H9 (cell line): ENCODE measurements around the gene RSF1. TPM values are rescaled to one million over a fixed set of nuclear protein-coding genes. Genes with fewer than 3 reads are reported as not detected.

Experiments
- DNase-seq: peaks from one replicate; pipeline ENCODE4 v3.0.0-alpha.2; 2017
- H2AFZ ChIP-seq: one replicate; pipeline ENCODE4 v1.6.1; 2013; ENCODE audit warnings: mild to moderate bottlenecking, low read length, control low read depth, moderate library complexity
- H2AK5ac ChIP-seq: 2 replicates; pipeline ENCODE4 v1.6.1; 2013; ENCODE audit warnings: low read length, control low read depth, mixed read lengths; ENCODE audit not compliant: insufficient read length
- H2BK120ac ChIP-seq: one replicate; pipeline ENCODE4 v1.6.1; 2013; ENCODE audit warnings: low read depth, mild to moderate bottlenecking, low read length, control low read depth, inconsistent platforms; ENCODE audit not compliant: poor library complexity, severe bottlenecking
- H2BK12ac ChIP-seq: 2 replicates; pipeline ENCODE4 v1.6.1; 2013; ENCODE audit warnings: low read length, control low read depth, mixed read lengths, low read depth; ENCODE audit not compliant: insufficient read length
- H2BK15ac ChIP-seq: 2 replicates; pipeline ENCODE4 v1.6.1; 2013; ENCODE audit warnings: low read depth, low read length, control low read depth
- H2BK20ac ChIP-seq: one replicate; pipeline ENCODE4 v1.6.1; 2013; ENCODE audit warnings: low read depth, mild to moderate bottlenecking, low read length, control low read depth, inconsistent platforms; ENCODE audit not compliant: poor library complexity, severe bottlenecking
- H2BK5ac ChIP-seq: 2 replicates; pipeline ENCODE4 v1.6.1; 2013; ENCODE audit warnings: low read length, control low read depth, mixed read lengths; ENCODE audit not compliant: insufficient read length
- H3K14ac ChIP-seq: 2 replicates; pipeline ENCODE4 v1.6.1; 2013; ENCODE audit warnings: low read length, control low read depth; ENCODE audit not compliant: insufficient read depth
- H3K18ac ChIP-seq: 2 replicates; pipeline ENCODE4 v1.6.1; 2013; ENCODE audit warnings: low read depth, mild to moderate bottlenecking, mixed read lengths, low read length, control low read depth; ENCODE audit not compliant: insufficient read length
- H3K23ac ChIP-seq: 2 replicates; pipeline ENCODE4 v1.6.1; 2013; ENCODE audit warnings: low read length, control low read depth, mixed read lengths, low read depth; ENCODE audit not compliant: insufficient read length
- H3K23me2 ChIP-seq: 2 replicates; pipeline ENCODE4 v1.6.1; 2013; ENCODE audit warnings: low read depth, mild to moderate bottlenecking, mixed read lengths, low read length, control low read depth; ENCODE audit not compliant: insufficient read length, poor library complexity, severe bottlenecking
- H3K27ac ChIP-seq: 2 replicates; pipeline ENCODE4 v1.5.1; 2013; ENCODE audit warnings: low read length, control low read depth, mixed read lengths, low read depth; ENCODE audit not compliant: insufficient read length
- H3K27me3 ChIP-seq: 2 replicates; pipeline ENCODE4 v1.6.1; 2013; ENCODE audit warnings: low read length, control low read depth, inconsistent platforms; ENCODE audit not compliant: insufficient read depth
- H3K4ac ChIP-seq: 2 replicates; pipeline ENCODE4 v1.6.1; 2013; ENCODE audit warnings: low read depth, mild to moderate bottlenecking, control low read depth, inconsistent platforms, low read length, moderate library complexity
- H3K4me1 ChIP-seq: 2 replicates; pipeline ENCODE4 v1.6.1; 2013; ENCODE audit warnings: low read length, control low read depth, inconsistent platforms; ENCODE audit not compliant: insufficient read depth
- H3K4me2 ChIP-seq: 2 replicates; pipeline ENCODE4 v1.6.1; 2013; ENCODE audit warnings: low read length, control low read depth, mixed read lengths; ENCODE audit not compliant: insufficient read length, insufficient read depth
- H3K56ac ChIP-seq: 2 replicates; pipeline ENCODE4 v1.6.1; 2013; ENCODE audit warnings: low read depth, mild to moderate bottlenecking, mixed read lengths, low read length, control low read depth; ENCODE audit not compliant: insufficient read length
- H3K79me1 ChIP-seq: 2 replicates; pipeline ENCODE4 v1.6.1; 2013; ENCODE audit warnings: low read depth, mild to moderate bottlenecking, moderate library complexity, low read length, control low read depth, inconsistent platforms; ENCODE audit not compliant: insufficient read depth, poor library complexity, severe bottlenecking
- H3K79me2 ChIP-seq: 2 replicates; pipeline ENCODE4 v1.6.1; 2013; ENCODE audit warnings: low read length, control low read depth, inconsistent platforms; ENCODE audit not compliant: insufficient read depth
- H3K9ac ChIP-seq: 2 replicates; pipeline ENCODE4 v1.6.1; 2013; ENCODE audit warnings: low read length, control low read depth, mixed read lengths; ENCODE audit not compliant: insufficient read length; ENCODE audit errors: extremely low read depth
- H3K9me3 ChIP-seq: one replicate; pipeline ENCODE4 v1.6.1; 2013; ENCODE audit warnings: low read depth, low read length, inconsistent platforms; ENCODE audit not compliant: control insufficient read depth
- H3T11ph ChIP-seq: one replicate; pipeline ENCODE4 v1.6.1; 2013; ENCODE audit warnings: mild to moderate bottlenecking, low read length, control low read depth, inconsistent platforms
- H4K20me1 ChIP-seq: one replicate; pipeline ENCODE4 v1.6.1; 2013; ENCODE audit not compliant: control insufficient read depth, insufficient read length, insufficient read depth
- H4K5ac ChIP-seq: 2 replicates; pipeline ENCODE4 v1.6.1; 2013; ENCODE audit warnings: low read depth, mild to moderate bottlenecking, mixed read lengths, low read length, control low read depth; ENCODE audit not compliant: insufficient read length
- H4K8ac ChIP-seq: replicated peaks from 2 replicates; pipeline ENCODE4 v1.6.1; 2013; ENCODE audit warnings: low read length, control low read depth, mixed read lengths, low read depth; ENCODE audit not compliant: insufficient read length
- H4K91ac ChIP-seq: 2 replicates; pipeline ENCODE4 v1.6.1; 2013; ENCODE audit warnings: low read depth, mild to moderate bottlenecking, moderate library complexity, mixed read lengths, low read length, control low read depth; ENCODE audit not compliant: insufficient read length
- H3K27ac Mint-ChIP-seq, 3 experiments: 2 replicates in 2 of 3; 3 replicates in 1 of 3; pipeline ENCODE4 v1.8.0; 2020 to 2021; ENCODE audit warnings: mixed read lengths in 3 of 3, mild to moderate bottlenecking in 1 of 3, moderate library complexity in 1 of 3
- H3K27me3 Mint-ChIP-seq: 2 replicates; pipeline ENCODE4 v1.8.0; 2021; ENCODE audit warnings: low read depth, mild to moderate bottlenecking, moderate library complexity, mixed read lengths
- H3K36me3 Mint-ChIP-seq, 3 experiments: 2 replicates in 2 of 3; 3 replicates in 1 of 3; pipeline ENCODE4 v1.8.0; 2020 to 2021; ENCODE audit warnings: low read depth in 3 of 3, mixed read lengths in 3 of 3; ENCODE audit not compliant: insufficient read depth in 1 of 3
- H3K4me1 Mint-ChIP-seq, 2 experiments: 2 replicates each; pipeline ENCODE4 v1.8.0; 2020; ENCODE audit warnings: mixed read lengths in 2 of 2
- H3K4me3 Mint-ChIP-seq, 2 experiments: 2 replicates in 1 of 2; 3 replicates in 1 of 2; pipeline ENCODE4 v1.8.0; 2020 to 2021; ENCODE audit warnings: mild to moderate bottlenecking in 2 of 2, mixed read lengths in 2 of 2, moderate library complexity in 1 of 2
- H3K9me3 Mint-ChIP-seq, 2 experiments: 2 replicates in 1 of 2; 3 replicates in 1 of 2; pipeline ENCODE4 v1.8.0; 2020; ENCODE audit warnings: mild to moderate bottlenecking in 2 of 2, mixed read lengths in 2 of 2, moderate library complexity in 1 of 2
- WGBS: extraction: QIAGEN DNeasy Blood & Tissue Kit; methylation state at CpG from one replicate; pipeline ENCODE4 v1.1.7; 2013; ENCODE audit warnings: missing lambda C conversion rate, low lambda C conversion rate, mixed read lengths; ENCODE audit not compliant: insufficient read length; ENCODE audit errors: extremely low coverage; 5-methylcytosine and 5-hydroxymethylcytosine counted together
- total RNA-seq: library from RNA; stranded (reverse); gene quantifications from 2 replicates; pipeline ENCODE4 v1.2.1, GENCODE V29; 2021
- TF ChIP-seq, protein P1 (sequence below): fragments of 200-600 bp; sonication (generic); conservative IDR thresholded peaks from 3 replicates; pipeline ENCODE4 v1.8.0; 2021; ENCODE audit warnings: antibody characterized with exemption, mild to moderate bottlenecking

RSF1 gene
- total RNA-seq, 1 experiment from 2014 or later, result 82.6 TPM

DNA sequence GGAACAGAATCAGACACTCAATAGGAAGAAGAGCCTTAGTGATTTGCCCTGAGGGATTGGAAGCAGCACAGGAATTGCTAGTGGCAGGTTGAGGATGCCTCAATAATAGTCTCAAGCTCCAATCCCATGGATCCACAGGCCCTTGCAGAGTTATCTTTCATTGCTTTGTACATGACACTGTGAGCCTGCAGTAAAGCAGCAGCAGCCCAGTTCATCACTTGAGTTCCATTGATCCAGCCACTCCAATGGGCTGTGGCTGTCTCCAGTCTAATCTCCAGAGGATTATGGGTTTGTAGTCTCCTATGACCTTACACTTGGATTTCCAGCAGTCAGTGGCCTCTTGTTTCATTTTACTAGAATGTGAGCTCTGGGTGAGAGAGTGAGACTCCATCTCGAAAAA, 45.8 kb upstream of the RSF1 start:
- H3K79me1 ChIP-seq, result no peaks in the 10 kb centered on the region
- no peak overlapping the region for H3K4me2 ChIP-seq
- no peak overlapping the region for H2AFZ ChIP-seq
- H3K9ac ChIP-seq, result no peak overlapping the region
- Mint-ChIP-seq H3K9me3 (no peaks in the 10 kb centered on the region), H3K4me3 (no peak overlapping the region), H3K27me3 (no peaks in the 10 kb centered on the region), H3K27ac (no peak overlapping the region), H3K36me3 (peaks cover 5 to 11% (median 7%) of the 10 kb centered on the region in 3 experiments; a peak in 5 of 7 replicates), H3K4me1 (no peaks in the 10 kb centered on the region; a peak in 1 of 4 replicates)
- H4K5ac ChIP-seq, result no peak overlapping the region
- H3K27me3 ChIP-seq, result no peaks in the 10 kb centered on the region
- H3K9me3 ChIP-seq, result no peaks in the 10 kb centered on the region
- no peak overlapping the region for H4K91ac ChIP-seq
- H3K14ac ChIP-seq, result no peak overlapping the region
- H4K20me1 ChIP-seq, result no peaks in the 10 kb centered on the region
- no peak overlapping the region for H3K27ac ChIP-seq
- no peak overlapping the region for H3T11ph ChIP-seq
- H3K18ac ChIP-seq, result no peak overlapping the region
- H2BK20ac ChIP-seq, result no peak overlapping the region
- H2AK5ac ChIP-seq, result no peak overlapping the region
- no CpG with 5 or more reads among the region's 1 CpG for WGBS
- no peak overlapping the region for H3K23ac ChIP-seq
- DNase-seq, result no peak
- H3K4ac ChIP-seq, result no peak overlapping the region
- no peak overlapping the region for H2BK12ac ChIP-seq
- H4K8ac ChIP-seq, result no peak overlapping the region
- no peaks in the 10 kb centered on the region for H3K79me2 ChIP-seq
- no peak overlapping the region for H3K56ac ChIP-seq
- H3K4me1 ChIP-seq, result no peaks in the 10 kb centered on the region
- no peak overlapping the region for H2BK5ac ChIP-seq
- H3K23me2 ChIP-seq, result no peaks in the 10 kb centered on the region
- H2BK15ac ChIP-seq, result no peak overlapping the region
- TF ChIP-seq, protein P1, sequence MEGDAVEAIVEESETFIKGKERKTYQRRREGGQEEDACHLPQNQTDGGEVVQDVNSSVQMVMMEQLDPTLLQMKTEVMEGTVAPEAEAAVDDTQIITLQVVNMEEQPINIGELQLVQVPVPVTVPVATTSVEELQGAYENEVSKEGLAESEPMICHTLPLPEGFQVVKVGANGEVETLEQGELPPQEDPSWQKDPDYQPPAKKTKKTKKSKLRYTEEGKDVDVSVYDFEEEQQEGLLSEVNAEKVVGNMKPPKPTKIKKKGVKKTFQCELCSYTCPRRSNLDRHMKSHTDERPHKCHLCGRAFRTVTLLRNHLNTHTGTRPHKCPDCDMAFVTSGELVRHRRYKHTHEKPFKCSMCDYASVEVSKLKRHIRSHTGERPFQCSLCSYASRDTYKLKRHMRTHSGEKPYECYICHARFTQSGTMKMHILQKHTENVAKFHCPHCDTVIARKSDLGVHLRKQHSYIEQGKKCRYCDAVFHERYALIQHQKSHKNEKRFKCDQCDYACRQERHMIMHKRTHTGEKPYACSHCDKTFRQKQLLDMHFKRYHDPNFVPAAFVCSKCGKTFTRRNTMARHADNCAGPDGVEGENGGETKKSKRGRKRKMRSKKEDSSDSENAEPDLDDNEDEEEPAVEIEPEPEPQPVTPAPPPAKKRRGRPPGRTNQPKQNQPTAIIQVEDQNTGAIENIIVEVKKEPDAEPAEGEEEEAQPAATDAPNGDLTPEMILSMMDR, result no peak
- H2BK120ac ChIP-seq, result no peak overlapping the region
